Left ventricle myocardium inferior (tissue), 1 donor: ENCODE results near the gene CD2AP. TPM values are rescaled to one million over a fixed set of nuclear protein-coding genes. Genes with fewer than 3 reads are reported as not detected.

Experiments
- DNase-seq: peaks from one replicate; pipeline ENCODE4 v3.0.0-alpha.2; 2020
- H3K27ac ChIP-seq: fragments of 200-600 bp; replicated peaks from 2 replicates; pipeline ENCODE4 v1.8.0; 2021
- H3K27me3 ChIP-seq: fragments of 200-600 bp; 2 replicates; pipeline ENCODE4 v1.8.0; 2021; ENCODE audit warnings: low read depth
- H3K36me3 ChIP-seq: fragments of 200-600 bp; 2 replicates; pipeline ENCODE4 v1.8.0; 2021
- H3K4me1 ChIP-seq: fragments of 200-600 bp; 2 replicates; pipeline ENCODE4 v1.8.0; 2021
- H3K4me3 ChIP-seq: fragments of 200-600 bp; 2 replicates; pipeline ENCODE4 v1.8.0; 2021; ENCODE audit warnings: mild to moderate bottlenecking, moderate library complexity
- H3K9me3 ChIP-seq: fragments of 200-600 bp; replicated peaks from 2 replicates; pipeline ENCODE4 v1.8.0; 2021
- CTCF ChIP-seq: fragments of 200-600 bp; IDR thresholded peaks from 2 replicates; pipeline ENCODE4 v1.8.0; 2021; ENCODE audit warnings: antibody characterized with exemption, mild to moderate bottlenecking, borderline replicate concordance
- intact Hi-C: fragments of 100-400 bp; cut with micrococcal nuclease; formaldehyde crosslinking; loops from one replicate; pipeline ENCODE4 v1.11.0; 2022
- total RNA-seq: library from RNA; stranded (reverse); fragmentation: NEBNext Ultra II Directional; extraction: Animal tissue kit (Norgen Biotek cat#: 25700); gene quantifications from one replicate; pipeline ENCODE4 v1.2.1, GENCODE V29; 2021
- donor health status: DM: no; HTN: yes; CAD: no; lungs with severe emphysema.

The CD2AP gene
- total RNA-seq, 1 donor from 2014 or later: 9.9 TPM

- intact Hi-C loops: no loop called here
- H3K27me3 ChIP-seq: no peaks in the 10 kb centered on the region
- no peaks in the 10 kb centered on the region for H3K9me3 ChIP-seq
- no peak overlapping the region for H3K27ac ChIP-seq
- TF ChIP-seq CTCF: no peak
- no peak overlapping the region for H3K4me3 ChIP-seq
- peaks cover 28% of the 10 kb centered on the region for H3K36me3 ChIP-seq
- no peak for DNase-seq
- peaks cover 21% of the 10 kb centered on the region for H3K4me1 ChIP-seq
These were observed 125.6 kb downstream of the CD2AP start for GRCh38 chr6:47603227-47603626.

- Histone ChIP-seq H3K4me3 (no peak overlapping the region), H3K36me3 (peaks cover 31% of the 10 kb centered on the region), H3K4me1 (peaks cover 21% of the 10 kb centered on the region), H3K27me3 (no peaks in the 10 kb centered on the region), H3K27ac (no peak overlapping the region), H3K9me3 (no peaks in the 10 kb centered on the region)
- TF ChIP-seq CTCF: no peak
- intact Hi-C loops: no loop called here
- no peak for DNase-seq
These were observed 126.4 kb downstream of the CD2AP start for GRCh38 chr6:47603995-47604394.

GRCh38 chr6:47621838-47622449, 144.4 kb downstream of the CD2AP start:
- H3K9me3 ChIP-seq: peaks cover 7% of the 10 kb centered on the region
- DNase-seq: no peak
- TF ChIP-seq CTCF: no peak
- no peaks in the 10 kb centered on the region for H3K27me3 ChIP-seq
- H3K4me1 ChIP-seq: no peaks in the 10 kb centered on the region
- H3K36me3 ChIP-seq: peaks cover 55% of the 10 kb centered on the region
- intact Hi-C loops: no loop called here
- no peak overlapping the region for H3K27ac ChIP-seq
- no peak overlapping the region for H3K4me3 ChIP-seq

GRCh38 chr6:47626782-47627181, 149.2 kb downstream of the CD2AP start:
- intact Hi-C loops: no loop called here
- H3K36me3 ChIP-seq: peaks cover 10% of the 10 kb centered on the region
- no peak overlapping the region for H3K4me3 ChIP-seq
- TF ChIP-seq CTCF: no peak
- peaks cover 6% of the 10 kb centered on the region for H3K4me1 ChIP-seq
- H3K27ac ChIP-seq: no peak overlapping the region
- no peaks in the 10 kb centered on the region for H3K27me3 ChIP-seq
- DNase-seq: no peak
- H3K9me3 ChIP-seq: no peaks in the 10 kb centered on the region

- intact Hi-C loops: no loop called here
- H3K27ac ChIP-seq: no peak overlapping the region
- TF ChIP-seq CTCF: no peak
- peaks cover 12% of the 10 kb centered on the region for H3K4me1 ChIP-seq
- no peaks in the 10 kb centered on the region for H3K36me3 ChIP-seq
- no peaks in the 10 kb centered on the region for H3K9me3 ChIP-seq
- no peak overlapping the region for H3K4me3 ChIP-seq
- H3K27me3 ChIP-seq: no peaks in the 10 kb centered on the region
- no peak for DNase-seq
These were observed 151.1 kb downstream of the CD2AP start for GRCh38 chr6:47628448-47629272.
